ENCODE measurements around the gene NARS2. TPM values are rescaled to one million over a fixed set of nuclear protein-coding genes. Genes with fewer than 3 reads are reported as not detected.

Gene NARS2
- total RNA-seq, 4 donors from 2014 or later = 6.4 to 15.1 (median 10.4) TPM

- TF ChIP-seq EP300 (IDR thresholded peaks at IDR 0.05; ENCODE audit: low read depth) (no peak), CTCF (IDR thresholded peaks at IDR 0.05) (no peak), POLR2A (IDR thresholded peaks at IDR 0.05) (no peak)
- intact Hi-C loops (cut with DNase I; ENCODE audit: low total_unique reads) = no loop called here
These were observed 70.0 kb downstream of the NARS2 start for GRCh38 chr11:78504708-78505107.

DNA sequence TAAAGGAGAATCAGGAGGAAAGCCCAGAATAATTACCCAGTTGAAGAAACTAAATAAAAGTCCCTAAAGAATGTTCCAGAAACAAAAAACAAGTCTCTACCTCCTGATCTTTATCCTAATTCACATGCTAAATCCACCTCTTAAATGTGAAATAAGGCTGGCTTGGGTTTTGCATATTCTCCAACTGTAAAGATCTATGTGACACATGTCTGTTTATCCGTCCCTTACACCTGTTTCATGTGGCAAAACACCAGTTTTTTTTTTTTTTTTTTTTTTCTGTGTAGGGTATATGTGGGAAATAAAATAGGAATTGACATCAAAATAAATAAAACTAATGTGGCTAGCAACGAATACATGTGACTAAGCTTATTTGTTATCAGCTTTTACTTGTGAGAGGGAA is 70.5 kb downstream of the NARS2 start:
- intact Hi-C loops (cut with DNase I; ENCODE audit: low total_unique reads) = no loop called here
- in situ Hi-C loops (cut with MboI; ENCODE audit: low pct_ligation_motif_present in 1 of 4, low pct_unique_long_range_greater_than_20kb in 1 of 4, low sequenced_read_pairs in 3 of 4) = no loop called here
- H3K4me3 ChIP-seq = no peak overlapping the region
- no peak overlapping the region for H3K27ac ChIP-seq
- DNase-seq = no peak
- H3K27me3 ChIP-seq = no peaks in the 10 kb centered on the region
- no peaks in the 10 kb centered on the region for H3K4me1 ChIP-seq
- no peaks in the 10 kb centered on the region for H3K36me3 ChIP-seq
- no peak for TF ChIP-seq POLR2AphosphoS5 (IDR thresholded peaks at IDR 0.05)
- no peak for TF ChIP-seq POLR2A (IDR thresholded peaks at IDR 0.05)
- TF ChIP-seq EP300 (IDR thresholded peaks at IDR 0.05; ENCODE audit: low read depth) = no peak
- TF ChIP-seq CTCF (IDR thresholded peaks at IDR 0.05) = no peak
- 72 to 81% methylated on average over 2 of the region's 2 CpGs for WGBS, 2 donors (ENCODE audit: low coverage in 1 of 2)
- no peaks in the 10 kb centered on the region for H3K9me3 ChIP-seq

More at GRCh38 chr11:78504708-78505107, 70.0 kb downstream of the NARS2 start:
- in situ Hi-C loops (cut with MboI; ENCODE audit: low pct_ligation_motif_present in 1 of 4, low pct_unique_long_range_greater_than_20kb in 1 of 4, low sequenced_read_pairs in 3 of 4) = no loop called here
- Histone ChIP-seq H3K36me3 (no peaks in the 10 kb centered on the region), H3K4me1 (no peaks in the 10 kb centered on the region), H3K27ac (no peak overlapping the region), H3K27me3 (no peaks in the 10 kb centered on the region), H3K9me3 (no peaks in the 10 kb centered on the region), H3K4me3 (no peak overlapping the region)
- WGBS, 2 donors (ENCODE audit: low coverage in 1 of 2) = 77 to 86% methylated on average over 4 of the region's 4 CpGs
- no peak for DNase-seq

GRCh38 chr11:78499971-78500370 is 74.7 kb downstream of the NARS2 start:
- Histone ChIP-seq H3K9me3 (no peaks in the 10 kb centered on the region), H3K27me3 (no peaks in the 10 kb centered on the region), H3K27ac (no peak overlapping the region), H3K36me3 (no peaks in the 10 kb centered on the region), H3K4me3 (no peak overlapping the region), H3K4me1 (peaks cover 0 to 14% (median 8%) of the 10 kb centered on the region in 4 donors)
- in situ Hi-C loops (cut with MboI; ENCODE audit: low pct_ligation_motif_present in 1 of 4, low pct_unique_long_range_greater_than_20kb in 1 of 4, low sequenced_read_pairs in 3 of 4) = no loop called here
- intact Hi-C loops (cut with DNase I; ENCODE audit: low total_unique reads) = loop anchor here (5.0 kb wide), 1 partner anchor 563 kb away; no protein-coding TSS in a partner anchor
- TF ChIP-seq POLR2A (IDR thresholded peaks at IDR 0.05) = no peak
- no peak for TF ChIP-seq EP300 (IDR thresholded peaks at IDR 0.05; ENCODE audit: low read depth)
- no peak for DNase-seq

DNA sequence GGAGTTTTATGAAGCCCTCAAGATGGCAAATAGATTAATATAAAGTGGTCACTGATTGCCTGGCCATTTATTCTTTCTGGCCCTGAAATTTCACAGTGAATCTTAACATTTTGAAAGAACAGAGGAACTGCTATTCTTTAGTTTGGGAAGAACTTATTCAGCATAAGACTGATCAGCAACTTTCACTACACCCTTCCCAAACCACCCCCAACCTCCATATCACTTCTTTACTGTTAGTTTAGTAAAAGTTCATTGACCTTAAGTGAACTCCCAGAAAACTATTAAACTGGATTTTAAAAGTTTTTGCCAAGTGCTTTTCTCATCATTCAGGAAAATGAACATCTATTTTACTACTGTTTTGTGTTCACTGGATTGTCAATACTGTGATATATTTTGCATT is 77.4 kb downstream of the NARS2 start:
- no peak overlapping the region for H3K27ac ChIP-seq
- H3K4me3 ChIP-seq = no peak overlapping the region
- H3K36me3 ChIP-seq = no peaks in the 10 kb centered on the region
- H3K27me3 ChIP-seq = no peaks in the 10 kb centered on the region
- peaks cover 0 to 14% (median 8%) of the 10 kb centered on the region in 4 donors for H3K4me1 ChIP-seq
- intact Hi-C loops (cut with DNase I; ENCODE audit: low total_unique reads) (loop anchor here (5.0 kb wide), 1 partner anchor 560 kb away; no protein-coding TSS in a partner anchor), in situ Hi-C loops (cut with MboI; ENCODE audit: low pct_ligation_motif_present in 1 of 4, low pct_unique_long_range_greater_than_20kb in 1 of 4, low sequenced_read_pairs in 3 of 4) (no loop called here)
- DNase-seq = no peak
- TF ChIP-seq EP300 (IDR thresholded peaks at IDR 0.05; ENCODE audit: low read depth) (no peak), POLR2AphosphoS5 (IDR thresholded peaks at IDR 0.05) (no peak), POLR2A (IDR thresholded peaks at IDR 0.05) (no peak), CTCF (IDR thresholded peaks at IDR 0.05) (no peak)
- no peaks in the 10 kb centered on the region for H3K9me3 ChIP-seq

DNA sequence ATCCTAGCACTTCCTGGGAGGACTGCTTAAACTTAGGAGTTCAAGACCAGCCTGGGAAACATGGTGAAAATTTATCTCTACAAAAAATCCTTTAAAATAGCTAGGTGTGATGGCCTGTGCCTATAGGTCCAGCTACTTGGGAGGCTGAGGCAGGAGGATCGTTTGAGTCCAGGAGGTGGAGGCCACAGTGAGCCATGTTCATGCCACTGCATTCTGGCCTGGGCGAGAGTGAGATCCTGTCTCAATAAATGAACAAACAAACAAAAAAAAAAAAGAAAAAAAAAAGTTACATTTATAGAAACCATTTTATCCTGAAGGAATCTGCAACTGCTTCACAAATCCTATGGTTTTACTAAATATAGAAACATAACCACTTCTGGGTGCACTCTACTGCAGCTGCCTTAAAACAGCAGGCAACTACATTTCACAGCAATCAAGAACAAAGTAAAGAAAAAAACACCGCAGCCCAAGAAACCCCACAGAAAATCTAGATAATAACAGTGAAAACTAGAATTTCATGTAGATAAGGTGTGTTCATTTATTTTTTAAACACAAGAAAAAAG is 81.2 kb downstream of the NARS2 start:
- Histone ChIP-seq H3K27ac (no peak overlapping the region), H3K9me3 (no peaks in the 10 kb centered on the region), H3K36me3 (no peaks in the 10 kb centered on the region), H3K4me1 (peaks cover 0 to 14% (median 8%) of the 10 kb centered on the region in 4 donors), H3K27me3 (no peaks in the 10 kb centered on the region), H3K4me3 (no peak overlapping the region)
- no peak for TF ChIP-seq CTCF (IDR thresholded peaks at IDR 0.05)
- TF ChIP-seq POLR2A (IDR thresholded peaks at IDR 0.05) = no peak
- TF ChIP-seq EP300 (IDR thresholded peaks at IDR 0.05; ENCODE audit: low read depth) = no peak
- no peak for TF ChIP-seq POLR2AphosphoS5 (IDR thresholded peaks at IDR 0.05)
- no peak for DNase-seq
- in situ Hi-C loops (cut with MboI; ENCODE audit: low pct_ligation_motif_present in 1 of 4, low pct_unique_long_range_greater_than_20kb in 1 of 4, low sequenced_read_pairs in 3 of 4) = no loop called here
- intact Hi-C loops (cut with DNase I; ENCODE audit: low total_unique reads) = no loop called here
- WGBS, 2 donors (ENCODE audit: low coverage in 1 of 2) = 99 to 100% methylated on average over 2 to 3 of the region's 3 CpGs

Measured in transverse colon (tissue), 4 donors.